GM12801 (cell line): ENCODE results near the gene KCNB1.

Source experiments
- TF ChIP-seq, protein P1 (sequence below): IDR thresholded peaks from one replicate; pipeline ENCODE4 v1.5.1; 2011; ENCODE audit warnings: control low read depth; ENCODE audit not compliant: insufficient read length; ENCODE audit errors: extremely low read depth

The KCNB1 gene

GRCh38 chr20:49379338-49379737, 103.1 kb downstream of the KCNB1 start:
- TF ChIP-seq, protein P1, sequence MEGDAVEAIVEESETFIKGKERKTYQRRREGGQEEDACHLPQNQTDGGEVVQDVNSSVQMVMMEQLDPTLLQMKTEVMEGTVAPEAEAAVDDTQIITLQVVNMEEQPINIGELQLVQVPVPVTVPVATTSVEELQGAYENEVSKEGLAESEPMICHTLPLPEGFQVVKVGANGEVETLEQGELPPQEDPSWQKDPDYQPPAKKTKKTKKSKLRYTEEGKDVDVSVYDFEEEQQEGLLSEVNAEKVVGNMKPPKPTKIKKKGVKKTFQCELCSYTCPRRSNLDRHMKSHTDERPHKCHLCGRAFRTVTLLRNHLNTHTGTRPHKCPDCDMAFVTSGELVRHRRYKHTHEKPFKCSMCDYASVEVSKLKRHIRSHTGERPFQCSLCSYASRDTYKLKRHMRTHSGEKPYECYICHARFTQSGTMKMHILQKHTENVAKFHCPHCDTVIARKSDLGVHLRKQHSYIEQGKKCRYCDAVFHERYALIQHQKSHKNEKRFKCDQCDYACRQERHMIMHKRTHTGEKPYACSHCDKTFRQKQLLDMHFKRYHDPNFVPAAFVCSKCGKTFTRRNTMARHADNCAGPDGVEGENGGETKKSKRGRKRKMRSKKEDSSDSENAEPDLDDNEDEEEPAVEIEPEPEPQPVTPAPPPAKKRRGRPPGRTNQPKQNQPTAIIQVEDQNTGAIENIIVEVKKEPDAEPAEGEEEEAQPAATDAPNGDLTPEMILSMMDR: no peak

DNA sequence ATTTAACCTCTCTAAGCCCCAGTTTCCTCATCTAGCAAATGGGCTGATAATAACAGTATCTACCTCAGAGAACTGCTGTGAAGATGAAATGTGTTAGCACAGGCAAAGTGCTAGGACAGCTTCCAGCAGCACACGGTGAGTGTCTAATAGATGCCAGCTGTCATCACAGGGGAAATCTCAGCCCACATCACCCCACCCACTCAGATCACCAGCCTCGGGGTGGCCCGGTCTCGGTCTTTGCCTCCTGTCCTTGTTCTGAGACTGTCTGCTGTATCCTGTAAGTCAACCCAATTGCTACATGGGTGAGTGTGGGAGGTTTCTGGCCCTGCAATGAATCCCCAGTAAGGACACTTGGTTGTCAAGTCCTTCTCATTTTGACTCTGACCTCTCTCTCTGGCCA, 105.1 kb downstream of the KCNB1 start:
- TF ChIP-seq, protein P1: no peak

DNA sequence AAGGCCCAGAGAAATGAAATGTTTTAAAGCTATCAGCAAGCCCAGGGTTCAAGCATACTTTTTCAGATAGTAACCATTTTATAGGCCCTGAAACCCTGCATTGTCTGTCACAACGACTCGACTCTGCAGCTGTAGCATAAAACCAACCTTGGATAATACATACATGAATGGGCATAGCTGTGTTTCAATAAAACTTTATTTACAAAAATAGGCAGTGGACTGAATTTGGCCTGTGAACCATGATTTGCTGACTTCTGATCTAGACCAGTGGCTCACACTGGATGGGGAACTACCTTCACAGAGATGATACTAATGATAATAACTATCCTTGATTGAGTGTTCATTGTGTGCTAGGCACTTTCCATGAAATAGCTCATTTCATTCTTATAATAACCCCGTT, 107.3 kb downstream of the KCNB1 start:
- TF ChIP-seq, protein P1: no peak

- TF ChIP-seq, protein P1: no peak
These were observed 110.3 kb downstream of the KCNB1 start for GRCh38 chr20:49372095-49372734.

- TF ChIP-seq, protein P1: no peak
These were observed 113.9 kb downstream of the KCNB1 start for GRCh38 chr20:49368596-49368995.

GRCh38 chr20:49367113-49367512, 115.4 kb downstream of the KCNB1 start:
- TF ChIP-seq, protein P1: no peak

DNA sequence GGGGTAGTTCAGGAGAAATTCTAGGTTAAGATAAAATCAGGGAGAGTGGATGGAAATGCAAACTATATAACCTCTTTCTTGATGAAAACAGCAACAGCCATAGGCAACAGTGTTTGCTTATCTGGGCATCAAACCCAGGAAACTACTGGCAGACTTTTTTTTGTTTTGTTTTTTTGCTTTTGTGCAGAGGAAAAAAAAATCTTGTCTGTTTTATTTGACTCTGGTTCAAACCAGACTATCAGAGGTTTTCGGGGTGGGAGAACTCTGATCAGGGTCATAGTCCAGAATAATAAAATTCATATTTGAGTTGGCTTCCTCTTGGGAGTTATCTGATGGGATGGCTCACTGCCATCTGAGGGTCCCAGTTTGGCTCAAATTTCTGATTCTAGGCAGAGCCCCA, 115.8 kb downstream of the KCNB1 start:
- TF ChIP-seq, protein P1: no peak
